ENCODE results near the gene CFAP46. TPM values are rescaled to one million over a fixed set of nuclear protein-coding genes. Genes with fewer than 3 reads are reported as not detected.

The CFAP46 gene
- total and polyA plus RNA-seq, 10 donors = 0.03 to 1.1 (median 0.12) TPM; not detected in 2

DNA sequence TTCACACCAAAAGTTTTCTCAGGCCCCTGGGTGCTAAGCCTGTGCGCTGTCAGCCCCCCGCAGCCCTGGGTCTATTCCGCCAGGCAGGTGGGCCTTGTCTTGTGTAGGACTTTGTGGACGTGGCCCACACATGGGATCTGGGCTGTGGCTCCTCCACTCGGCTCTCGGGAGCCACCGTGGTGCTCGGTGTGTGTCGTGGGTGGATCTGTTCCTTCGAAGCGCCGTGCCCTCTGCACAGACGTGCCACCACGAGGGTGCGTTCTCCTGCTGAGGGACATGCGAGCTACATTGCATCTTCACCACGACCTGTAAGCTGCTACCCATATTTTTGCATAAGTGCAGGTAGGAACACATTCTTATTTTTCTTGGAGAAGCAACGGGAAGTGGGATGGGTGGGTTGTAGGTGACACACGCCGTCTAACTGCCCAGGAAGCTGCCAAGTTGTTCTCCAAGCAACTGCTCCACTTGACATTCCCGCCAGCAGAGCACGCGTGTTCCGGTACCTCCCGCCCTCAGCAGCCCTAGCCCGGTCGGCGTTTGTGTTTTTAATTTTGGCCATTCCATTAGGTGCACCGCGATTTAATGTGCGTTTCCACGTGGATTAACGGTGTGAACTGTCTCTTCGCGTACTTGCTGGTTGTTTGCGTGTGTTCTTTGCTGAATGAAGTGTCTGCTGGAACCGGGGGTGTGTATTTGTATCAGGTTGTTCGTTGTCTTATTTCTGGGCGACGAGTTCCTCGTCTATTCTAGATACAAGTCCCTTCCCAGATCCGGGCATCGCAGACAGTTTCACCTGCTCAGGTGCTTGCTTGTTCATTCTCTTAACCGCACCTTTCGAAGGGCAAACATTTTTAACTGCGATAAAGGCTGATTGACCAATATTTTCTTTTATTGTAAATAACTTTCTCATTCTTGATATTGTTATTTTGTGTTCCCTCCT is 47.4 kb upstream of the CFAP46 start:
- peaks cover 0 to 16% (median 0%) of the 10 kb centered on the region in 6 donors for H3K4me1 ChIP-seq
- intact Hi-C loops (cut with DNase I; ENCODE audit: low total_unique reads) = no loop called here
- DNase-seq = peak; percentile 58
- 88 to 92% (median 91%) methylated on average over 45 to 46 of the region's 46 CpGs for whole genome bisulfite sequencing, 5 donors
- H3K27me3 ChIP-seq (replicated peaks in 1 of 7) = peaks cover 0 to 43% (median 0%) of the 10 kb centered on the region in 7 donors
- no peaks in the 10 kb centered on the region for H3K9me3 ChIP-seq
- H3K27ac ChIP-seq = no peak overlapping the region
- TF ChIP-seq POLR2A (IDR thresholded peaks at IDR 0.05) (no peak), POLR2AphosphoS5 (IDR thresholded peaks at IDR 0.05) (no peak)
- TF ChIP-seq, protein P1, sequence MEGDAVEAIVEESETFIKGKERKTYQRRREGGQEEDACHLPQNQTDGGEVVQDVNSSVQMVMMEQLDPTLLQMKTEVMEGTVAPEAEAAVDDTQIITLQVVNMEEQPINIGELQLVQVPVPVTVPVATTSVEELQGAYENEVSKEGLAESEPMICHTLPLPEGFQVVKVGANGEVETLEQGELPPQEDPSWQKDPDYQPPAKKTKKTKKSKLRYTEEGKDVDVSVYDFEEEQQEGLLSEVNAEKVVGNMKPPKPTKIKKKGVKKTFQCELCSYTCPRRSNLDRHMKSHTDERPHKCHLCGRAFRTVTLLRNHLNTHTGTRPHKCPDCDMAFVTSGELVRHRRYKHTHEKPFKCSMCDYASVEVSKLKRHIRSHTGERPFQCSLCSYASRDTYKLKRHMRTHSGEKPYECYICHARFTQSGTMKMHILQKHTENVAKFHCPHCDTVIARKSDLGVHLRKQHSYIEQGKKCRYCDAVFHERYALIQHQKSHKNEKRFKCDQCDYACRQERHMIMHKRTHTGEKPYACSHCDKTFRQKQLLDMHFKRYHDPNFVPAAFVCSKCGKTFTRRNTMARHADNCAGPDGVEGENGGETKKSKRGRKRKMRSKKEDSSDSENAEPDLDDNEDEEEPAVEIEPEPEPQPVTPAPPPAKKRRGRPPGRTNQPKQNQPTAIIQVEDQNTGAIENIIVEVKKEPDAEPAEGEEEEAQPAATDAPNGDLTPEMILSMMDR (IDR thresholded peaks at IDR 0.05 in 8 of 11, conservative IDR thresholded peaks at IDR 0.05 in 3 of 11) = no peak
- no peak overlapping the region for H3K4me3 ChIP-seq
- H3K36me3 ChIP-seq = no peaks in the 10 kb centered on the region

DNA sequence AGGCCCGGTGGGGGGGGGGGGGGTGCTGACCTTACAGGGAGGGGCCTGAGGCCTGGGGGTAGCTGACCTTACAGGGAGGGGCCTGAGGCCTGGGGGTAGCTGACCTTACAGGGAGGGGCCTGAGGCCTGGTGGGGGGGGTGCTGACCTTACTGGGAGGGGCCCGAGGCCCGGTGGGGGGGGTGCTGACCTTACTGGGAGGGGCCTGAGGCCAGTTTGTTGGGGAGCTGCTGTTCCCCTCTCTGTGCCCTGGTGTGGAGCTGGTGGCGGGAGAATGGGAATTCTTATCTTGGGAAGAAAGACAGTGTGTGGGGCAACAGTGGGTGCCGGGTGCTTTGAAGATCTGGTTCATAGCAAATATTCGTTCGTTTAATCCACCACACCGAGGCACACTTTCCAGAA is 46.6 kb upstream of the CFAP46 start:
- peaks cover 0 to 12% (median 0%) of the 10 kb centered on the region in 6 donors for H3K4me1 ChIP-seq
- no peak overlapping the region for H3K27ac ChIP-seq
- 89 to 100% (median 90%) methylated on average over 5 to 8 of the region's 8 CpGs for WGBS, 5 donors
- peak; percentile 40 for DNase-seq
- intact Hi-C loops (cut with DNase I; ENCODE audit: low total_unique reads) = no loop called here
- TF ChIP-seq POLR2A (IDR thresholded peaks at IDR 0.05) = no peak
- TF ChIP-seq, protein P1 (IDR thresholded peaks at IDR 0.05 in 8 of 11, conservative IDR thresholded peaks at IDR 0.05 in 3 of 11) = no peak
- no peak for TF ChIP-seq POLR2AphosphoS5 (IDR thresholded peaks at IDR 0.05)
- no peaks in the 10 kb centered on the region for H3K36me3 ChIP-seq
- no peak overlapping the region for H3K4me3 ChIP-seq
- no peaks in the 10 kb centered on the region for H3K9me3 ChIP-seq
- peaks cover 0 to 43% (median 0%) of the 10 kb centered on the region in 7 donors for H3K27me3 ChIP-seq (replicated peaks in 1 of 7)

GRCh38 chr10:132987671-132988571 is 45.6 kb upstream of the CFAP46 start:
- H3K27me3 ChIP-seq (replicated peaks in 1 of 7) = peaks cover 0 to 32% (median 0%) of the 10 kb centered on the region in 7 donors

More at GRCh38 chr10:132987671-132988571, 45.6 kb upstream of the CFAP46 start:
- Histone ChIP-seq H3K4me1 (peaks cover 0 to 12% (median 0%) of the 10 kb centered on the region in 6 donors), H3K9me3 (no peaks in the 10 kb centered on the region), H3K36me3 (no peaks in the 10 kb centered on the region), H3K27ac (no peak overlapping the region), H3K4me3 (no peak overlapping the region)
- peak in 1 of 3 donors; percentile 33 for TF ChIP-seq POLR2AphosphoS5 (IDR thresholded peaks at IDR 0.05)
- TF ChIP-seq, protein P1 (IDR thresholded peaks at IDR 0.05 in 8 of 11, conservative IDR thresholded peaks at IDR 0.05 in 3 of 11) = no peak
- intact Hi-C loops (cut with DNase I; ENCODE audit: low total_unique reads) = no loop called here
- 64 to 77% (median 74%) methylated on average over 27 to 29 of the region's 29 CpGs for WGBS, 5 donors
- peak; percentile 64 for DNase-seq

Measured in spleen (tissue), 11 donors.